H9 (cell line): Measurements from ENCODE around the gene MYMX. TPM values are rescaled to one million over a fixed set of nuclear protein-coding genes. Genes with fewer than 3 reads are reported as not detected.

Experiments
- DNase-seq: peaks from one replicate; pipeline ENCODE4 v3.0.0-alpha.2; 2017
- H2AFZ ChIP-seq: one replicate; pipeline ENCODE4 v1.6.1; 2013; ENCODE audit warnings: mild to moderate bottlenecking, low read length, control low read depth, moderate library complexity
- H2AK5ac ChIP-seq: 2 replicates; pipeline ENCODE4 v1.6.1; 2013; ENCODE audit warnings: low read length, control low read depth, mixed read lengths; ENCODE audit not compliant: insufficient read length
- H2BK120ac ChIP-seq: one replicate; pipeline ENCODE4 v1.6.1; 2013; ENCODE audit warnings: low read depth, mild to moderate bottlenecking, low read length, control low read depth, inconsistent platforms; ENCODE audit not compliant: poor library complexity, severe bottlenecking
- H2BK12ac ChIP-seq: 2 replicates; pipeline ENCODE4 v1.6.1; 2013; ENCODE audit warnings: low read length, control low read depth, mixed read lengths, low read depth; ENCODE audit not compliant: insufficient read length
- H2BK15ac ChIP-seq: 2 replicates; pipeline ENCODE4 v1.6.1; 2013; ENCODE audit warnings: low read depth, low read length, control low read depth
- H2BK20ac ChIP-seq: one replicate; pipeline ENCODE4 v1.6.1; 2013; ENCODE audit warnings: low read depth, mild to moderate bottlenecking, low read length, control low read depth, inconsistent platforms; ENCODE audit not compliant: poor library complexity, severe bottlenecking
- H2BK5ac ChIP-seq: 2 replicates; pipeline ENCODE4 v1.6.1; 2013; ENCODE audit warnings: low read length, control low read depth, mixed read lengths; ENCODE audit not compliant: insufficient read length
- H3K14ac ChIP-seq: 2 replicates; pipeline ENCODE4 v1.6.1; 2013; ENCODE audit warnings: low read length, control low read depth; ENCODE audit not compliant: insufficient read depth
- H3K18ac ChIP-seq: 2 replicates; pipeline ENCODE4 v1.6.1; 2013; ENCODE audit warnings: low read depth, mild to moderate bottlenecking, mixed read lengths, low read length, control low read depth; ENCODE audit not compliant: insufficient read length
- H3K23ac ChIP-seq: 2 replicates; pipeline ENCODE4 v1.6.1; 2013; ENCODE audit warnings: low read length, control low read depth, mixed read lengths, low read depth; ENCODE audit not compliant: insufficient read length
- H3K23me2 ChIP-seq: 2 replicates; pipeline ENCODE4 v1.6.1; 2013; ENCODE audit warnings: low read depth, mild to moderate bottlenecking, mixed read lengths, low read length, control low read depth; ENCODE audit not compliant: insufficient read length, poor library complexity, severe bottlenecking
- H3K27ac ChIP-seq: 2 replicates; pipeline ENCODE4 v1.5.1; 2013; ENCODE audit warnings: low read length, control low read depth, mixed read lengths, low read depth; ENCODE audit not compliant: insufficient read length
- H3K27me3 ChIP-seq: 2 replicates; pipeline ENCODE4 v1.6.1; 2013; ENCODE audit warnings: low read length, control low read depth, inconsistent platforms; ENCODE audit not compliant: insufficient read depth
- H3K4ac ChIP-seq: 2 replicates; pipeline ENCODE4 v1.6.1; 2013; ENCODE audit warnings: low read depth, mild to moderate bottlenecking, control low read depth, inconsistent platforms, low read length, moderate library complexity
- H3K4me1 ChIP-seq: 2 replicates; pipeline ENCODE4 v1.6.1; 2013; ENCODE audit warnings: low read length, control low read depth, inconsistent platforms; ENCODE audit not compliant: insufficient read depth
- H3K4me2 ChIP-seq: 2 replicates; pipeline ENCODE4 v1.6.1; 2013; ENCODE audit warnings: low read length, control low read depth, mixed read lengths; ENCODE audit not compliant: insufficient read length, insufficient read depth
- H3K56ac ChIP-seq: 2 replicates; pipeline ENCODE4 v1.6.1; 2013; ENCODE audit warnings: low read depth, mild to moderate bottlenecking, mixed read lengths, low read length, control low read depth; ENCODE audit not compliant: insufficient read length
- H3K79me1 ChIP-seq: 2 replicates; pipeline ENCODE4 v1.6.1; 2013; ENCODE audit warnings: low read depth, mild to moderate bottlenecking, moderate library complexity, low read length, control low read depth, inconsistent platforms; ENCODE audit not compliant: insufficient read depth, poor library complexity, severe bottlenecking
- H3K79me2 ChIP-seq: 2 replicates; pipeline ENCODE4 v1.6.1; 2013; ENCODE audit warnings: low read length, control low read depth, inconsistent platforms; ENCODE audit not compliant: insufficient read depth
- H3K9ac ChIP-seq: 2 replicates; pipeline ENCODE4 v1.6.1; 2013; ENCODE audit warnings: low read length, control low read depth, mixed read lengths; ENCODE audit not compliant: insufficient read length; ENCODE audit errors: extremely low read depth
- H3K9me3 ChIP-seq: one replicate; pipeline ENCODE4 v1.6.1; 2013; ENCODE audit warnings: low read depth, low read length, inconsistent platforms; ENCODE audit not compliant: control insufficient read depth
- H3T11ph ChIP-seq: one replicate; pipeline ENCODE4 v1.6.1; 2013; ENCODE audit warnings: mild to moderate bottlenecking, low read length, control low read depth, inconsistent platforms
- H4K20me1 ChIP-seq: one replicate; pipeline ENCODE4 v1.6.1; 2013; ENCODE audit not compliant: control insufficient read depth, insufficient read length, insufficient read depth
- H4K5ac ChIP-seq: 2 replicates; pipeline ENCODE4 v1.6.1; 2013; ENCODE audit warnings: low read depth, mild to moderate bottlenecking, mixed read lengths, low read length, control low read depth; ENCODE audit not compliant: insufficient read length
- H4K8ac ChIP-seq: replicated peaks from 2 replicates; pipeline ENCODE4 v1.6.1; 2013; ENCODE audit warnings: low read length, control low read depth, mixed read lengths, low read depth; ENCODE audit not compliant: insufficient read length
- H4K91ac ChIP-seq: 2 replicates; pipeline ENCODE4 v1.6.1; 2013; ENCODE audit warnings: low read depth, mild to moderate bottlenecking, moderate library complexity, mixed read lengths, low read length, control low read depth; ENCODE audit not compliant: insufficient read length
- H3K27ac Mint-ChIP-seq, 3 experiments: 2 replicates in 2 of 3; 3 replicates in 1 of 3; pipeline ENCODE4 v1.8.0; 2020 to 2021; ENCODE audit warnings: mixed read lengths in 3 of 3, mild to moderate bottlenecking in 1 of 3, moderate library complexity in 1 of 3
- H3K27me3 Mint-ChIP-seq: 2 replicates; pipeline ENCODE4 v1.8.0; 2021; ENCODE audit warnings: low read depth, mild to moderate bottlenecking, moderate library complexity, mixed read lengths
- H3K36me3 Mint-ChIP-seq, 3 experiments: 2 replicates in 2 of 3; 3 replicates in 1 of 3; pipeline ENCODE4 v1.8.0; 2020 to 2021; ENCODE audit warnings: low read depth in 3 of 3, mixed read lengths in 3 of 3; ENCODE audit not compliant: insufficient read depth in 1 of 3
- H3K4me1 Mint-ChIP-seq, 2 experiments: 2 replicates each; pipeline ENCODE4 v1.8.0; 2020; ENCODE audit warnings: mixed read lengths in 2 of 2
- H3K4me3 Mint-ChIP-seq, 2 experiments: 2 replicates in 1 of 2; 3 replicates in 1 of 2; pipeline ENCODE4 v1.8.0; 2020 to 2021; ENCODE audit warnings: mild to moderate bottlenecking in 2 of 2, mixed read lengths in 2 of 2, moderate library complexity in 1 of 2
- H3K9me3 Mint-ChIP-seq, 2 experiments: 2 replicates in 1 of 2; 3 replicates in 1 of 2; pipeline ENCODE4 v1.8.0; 2020; ENCODE audit warnings: mild to moderate bottlenecking in 2 of 2, mixed read lengths in 2 of 2, moderate library complexity in 1 of 2
- CTCF ChIP-seq: fragments of 200-600 bp; sonication (generic); conservative IDR thresholded peaks from 3 replicates; pipeline ENCODE4 v1.8.0; 2021; ENCODE audit warnings: antibody characterized with exemption, mild to moderate bottlenecking
- WGBS: extraction: QIAGEN DNeasy Blood & Tissue Kit; methylation state at CpG from one replicate; pipeline ENCODE4 v1.1.7; 2013; ENCODE audit warnings: missing lambda C conversion rate, low lambda C conversion rate, mixed read lengths; ENCODE audit not compliant: insufficient read length; ENCODE audit errors: extremely low coverage; 5-methylcytosine and 5-hydroxymethylcytosine counted together
- total RNA-seq: library from RNA; stranded (reverse); gene quantifications from 2 replicates; pipeline ENCODE4 v1.2.1, GENCODE V29; 2021

The MYMX gene
- total RNA-seq, 1 experiment from 2014 or later: 1.1 TPM

DNA sequence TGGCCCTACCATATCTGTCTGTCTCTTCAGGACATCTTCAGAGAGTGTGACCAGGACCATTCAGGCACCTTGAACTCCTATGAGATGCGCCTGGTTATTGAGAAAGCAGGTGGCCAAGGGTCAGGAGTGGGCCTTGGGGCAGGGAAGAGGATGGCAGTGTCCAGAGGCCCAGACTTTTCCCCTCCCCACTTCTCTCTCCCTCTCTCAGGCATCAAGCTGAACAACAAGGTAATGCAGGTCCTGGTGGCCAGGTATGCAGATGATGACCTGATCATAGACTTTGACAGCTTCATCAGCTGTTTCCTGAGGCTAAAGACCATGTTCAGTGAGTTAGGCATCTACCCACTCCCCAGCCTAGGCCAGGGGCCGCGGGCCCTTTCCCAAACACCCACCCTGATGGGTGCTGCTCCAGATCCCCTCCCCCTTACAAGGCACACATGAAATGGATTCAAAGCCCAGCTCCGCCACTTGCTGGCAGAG, 33.8 kb upstream of the MYMX start:
- WGBS: no CpG with 5 or more reads among the region's 4 CpGs
- H3K79me1 ChIP-seq: no peaks in the 10 kb centered on the region
- H3K36me3 Mint-ChIP-seq: no peaks in the 10 kb centered on the region
- no peak for DNase-seq
- H3T11ph ChIP-seq: no peak overlapping the region
- no peak overlapping the region for H3K18ac ChIP-seq
- no peak overlapping the region for H2BK12ac ChIP-seq
- H3K27ac Mint-ChIP-seq: peak overlapping the region in 1 of 3 experiments; percentile 73; a peak in 1 of 7 replicates
- no peak overlapping the region for H2AFZ ChIP-seq
- H3K27me3 Mint-ChIP-seq: peaks cover 4% of the 10 kb centered on the region
- no peak overlapping the region for H4K5ac ChIP-seq
- H3K27ac ChIP-seq: no peak overlapping the region
- no peak overlapping the region; the same call in 1 of the 2 replicates for H3K14ac ChIP-seq
- no peak overlapping the region for H2BK120ac ChIP-seq
- H3K4me2 ChIP-seq: no peak overlapping the region
- H3K4me3 Mint-ChIP-seq: no peak overlapping the region
- peaks cover 19 to 27% of the 10 kb centered on the region in 2 experiments for H3K4me1 Mint-ChIP-seq
- H3K23ac ChIP-seq: no peak overlapping the region
- H2BK20ac ChIP-seq: no peak overlapping the region
- H3K4me1 ChIP-seq: peaks cover 8% of the 10 kb centered on the region; the same call in 1 of the 2 replicates
- H4K91ac ChIP-seq: no peak overlapping the region
- H4K20me1 ChIP-seq: no peaks in the 10 kb centered on the region
- no peaks in the 10 kb centered on the region for H3K79me2 ChIP-seq
- H3K23me2 ChIP-seq: no peaks in the 10 kb centered on the region
- no peak overlapping the region for H3K56ac ChIP-seq
- H3K9me3 ChIP-seq: no peaks in the 10 kb centered on the region
- no peak overlapping the region for H3K9ac ChIP-seq
- TF ChIP-seq CTCF: no peak
- no peak overlapping the region for H2BK5ac ChIP-seq
- H3K27me3 ChIP-seq: no peaks in the 10 kb centered on the region
- no peak overlapping the region for H2BK15ac ChIP-seq
- H3K4ac ChIP-seq: no peak overlapping the region
- H2AK5ac ChIP-seq: no peak overlapping the region
- no peak overlapping the region for H4K8ac ChIP-seq
- no peaks in the 10 kb centered on the region for H3K9me3 Mint-ChIP-seq
